ENCODE measurements around the gene MPZL1.
"Not testable (repeated sequence)": the region's sequence is repeated elsewhere in the genome, so short reads cannot be mapped to it uniquely, and the experiment has no call there.

The MPZL1 gene

DNA sequence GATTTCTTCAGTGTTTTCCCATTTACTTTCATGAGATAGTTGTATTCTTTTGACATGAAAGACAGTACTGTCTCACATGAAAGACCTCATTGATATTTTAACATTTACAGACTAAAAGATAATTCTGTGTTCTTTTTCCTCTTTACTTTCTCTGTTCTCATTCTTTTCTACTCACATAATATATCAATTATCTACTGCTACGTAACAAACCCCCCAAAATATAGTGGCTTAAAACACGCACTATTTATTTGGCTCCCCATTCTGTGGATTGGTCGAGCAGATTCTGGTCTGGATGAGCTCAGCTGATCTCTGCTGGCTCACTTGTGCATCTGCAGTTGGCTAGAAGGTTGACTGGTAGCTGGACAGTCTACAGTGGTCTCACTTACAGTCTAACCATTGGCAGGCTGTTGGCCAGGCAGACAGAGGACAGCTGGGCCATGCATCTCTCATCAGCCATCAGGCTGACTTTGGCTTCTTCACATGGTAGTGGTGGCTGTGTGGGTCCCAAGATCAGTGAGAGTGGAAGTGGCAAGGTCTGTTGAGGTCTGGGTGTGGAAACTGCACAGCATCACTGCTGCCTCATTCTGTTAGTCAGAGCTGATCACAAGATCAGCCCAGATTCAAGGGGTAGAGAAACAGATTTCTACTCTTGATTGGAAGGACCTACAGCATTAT is 63.2 kb downstream of the MPZL1 start:
- DNase-seq: no peak

DNA sequence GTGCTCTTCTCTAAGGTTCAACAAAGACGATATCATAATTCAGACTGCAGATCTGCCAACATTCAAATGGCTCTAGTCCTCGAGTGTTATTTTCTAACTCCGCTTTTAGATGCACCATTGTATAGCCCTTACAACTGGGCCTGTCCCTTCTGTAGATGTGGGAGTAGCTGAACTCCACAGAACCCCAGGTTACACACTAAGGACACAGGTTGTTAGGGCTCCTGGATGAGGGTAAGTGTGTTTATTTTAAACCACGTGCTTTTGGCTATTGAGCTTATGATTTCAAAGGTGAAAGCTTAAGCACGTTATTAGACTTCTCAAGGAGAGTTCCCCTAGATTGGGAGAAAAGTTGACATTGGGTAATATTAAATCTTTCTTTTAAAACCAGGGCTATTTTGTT is 64.7 kb downstream of the MPZL1 start:
- DNase-seq: no peak

DNA sequence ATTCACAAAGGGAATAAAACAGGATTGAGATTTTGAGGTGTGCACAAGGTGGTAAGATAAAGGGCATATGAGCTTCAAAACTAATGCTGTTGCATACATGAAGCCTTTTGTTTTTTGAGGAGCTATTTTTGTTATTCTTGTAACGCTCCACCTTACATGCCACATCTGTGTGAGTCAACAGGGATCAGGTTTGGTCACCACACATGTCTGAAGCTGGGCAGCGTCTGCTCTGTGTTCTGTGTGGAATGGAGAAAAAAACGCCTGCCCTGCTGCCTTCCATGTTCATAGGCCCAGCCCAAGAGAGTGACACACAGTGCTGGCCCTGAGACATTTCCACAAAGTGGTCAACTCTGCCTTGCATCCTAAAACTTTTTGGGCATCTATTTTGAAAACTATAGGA is 67.7 kb downstream of the MPZL1 start:
- DNase-seq: no peak

DNA sequence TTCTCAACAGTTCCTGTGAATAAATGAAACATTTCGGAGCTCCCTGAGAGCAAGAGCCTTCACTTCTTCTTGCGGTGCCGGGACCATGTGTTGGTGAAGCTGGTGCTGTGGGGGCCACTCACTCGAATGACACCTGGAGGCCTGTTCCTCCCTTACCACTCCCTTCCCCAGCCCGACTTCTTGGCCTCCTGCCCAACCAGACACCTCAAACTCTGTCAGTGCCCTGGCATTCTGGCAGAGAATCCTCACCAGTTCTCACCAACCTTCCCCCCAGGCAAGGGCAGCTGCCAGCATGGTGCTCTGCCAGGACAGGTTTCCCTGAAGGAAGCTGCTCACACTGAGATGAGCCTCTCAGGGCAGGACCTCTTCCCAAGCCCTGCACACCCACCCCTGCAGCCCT is 68.3 kb downstream of the MPZL1 start:
- DNase-seq: no peak

DNA sequence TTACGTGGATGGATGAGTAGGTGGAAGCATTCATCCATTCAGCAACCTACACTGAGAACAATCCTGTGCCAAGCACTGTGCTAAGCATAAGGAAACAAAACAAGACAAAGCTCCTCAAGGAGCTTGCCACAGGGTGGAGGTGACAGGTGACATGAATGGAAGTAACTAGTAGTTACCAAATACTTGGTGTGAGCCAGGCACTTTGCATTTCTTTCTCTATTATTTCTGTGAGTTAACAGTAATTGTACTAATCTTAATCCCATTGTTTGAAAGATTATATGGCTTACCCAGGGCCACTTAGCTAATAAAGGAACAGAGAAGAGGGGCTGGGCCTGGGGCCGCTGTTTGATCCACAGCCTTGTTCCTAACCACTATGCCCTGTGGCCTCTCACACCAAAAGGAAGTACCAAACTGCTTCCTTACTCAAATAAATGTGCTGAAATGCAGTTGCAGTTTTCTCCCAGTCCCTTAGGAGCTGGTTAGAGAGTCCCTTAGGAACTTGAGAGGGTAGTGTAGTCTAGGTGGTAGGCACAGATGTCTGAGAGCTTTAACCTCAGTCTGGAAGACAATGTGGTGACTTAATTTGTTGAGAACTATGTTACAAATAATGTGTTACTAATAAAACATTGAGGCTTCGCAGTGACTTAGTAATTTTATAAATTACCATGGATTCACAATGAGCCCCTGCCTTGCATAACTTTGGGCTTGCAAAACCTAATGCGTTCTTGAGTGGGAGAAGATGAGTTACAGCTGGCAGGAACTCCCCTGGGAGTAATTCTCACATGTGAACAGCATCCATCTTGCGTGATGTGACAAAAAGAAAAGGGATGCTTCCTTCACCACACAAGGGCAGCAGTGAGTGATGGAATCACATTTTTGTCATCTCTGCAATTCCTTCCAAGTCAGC is 69.8 kb downstream of the MPZL1 start:
- DNase-seq: no peak

DNA sequence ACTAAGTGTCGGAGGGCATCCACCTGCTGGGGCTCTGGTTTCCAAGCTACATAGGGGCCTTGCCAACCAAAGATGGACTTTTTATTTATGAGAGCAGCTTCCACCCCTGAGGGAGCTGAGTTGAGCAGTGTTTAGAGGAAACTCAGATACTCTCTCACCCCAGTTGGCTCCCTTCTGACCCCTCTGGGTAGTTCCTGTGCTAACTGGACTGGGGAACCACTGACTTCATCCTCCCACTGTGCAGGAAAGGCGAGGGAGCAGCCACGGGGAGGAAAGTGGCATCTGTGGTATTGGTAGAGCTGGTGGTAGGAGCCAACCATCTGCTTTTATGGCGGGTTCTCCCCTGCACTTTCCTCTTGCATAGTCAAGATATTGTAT is 70.4 kb downstream of the MPZL1 start:
- no peak for DNase-seq

DNA sequence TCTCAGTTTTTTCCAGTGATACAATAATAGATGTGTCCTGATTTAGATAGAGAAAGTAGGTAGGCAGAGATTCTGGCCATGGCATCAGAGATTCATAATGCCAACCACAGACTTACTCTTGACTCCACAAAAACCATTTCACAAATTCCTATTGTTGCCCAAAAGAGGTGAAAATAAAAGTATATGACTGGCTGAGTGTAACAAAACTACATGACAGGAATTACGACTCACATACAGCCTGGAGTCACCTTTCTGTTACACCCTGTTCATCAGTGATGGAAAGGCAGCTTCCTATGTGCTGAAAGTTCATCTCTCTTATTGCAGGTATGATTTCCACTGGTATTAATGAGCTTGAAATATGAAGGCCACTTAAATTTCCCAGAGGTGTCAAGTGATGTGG is 72.3 kb downstream of the MPZL1 start:
- DNase-seq: no peak

DNA sequence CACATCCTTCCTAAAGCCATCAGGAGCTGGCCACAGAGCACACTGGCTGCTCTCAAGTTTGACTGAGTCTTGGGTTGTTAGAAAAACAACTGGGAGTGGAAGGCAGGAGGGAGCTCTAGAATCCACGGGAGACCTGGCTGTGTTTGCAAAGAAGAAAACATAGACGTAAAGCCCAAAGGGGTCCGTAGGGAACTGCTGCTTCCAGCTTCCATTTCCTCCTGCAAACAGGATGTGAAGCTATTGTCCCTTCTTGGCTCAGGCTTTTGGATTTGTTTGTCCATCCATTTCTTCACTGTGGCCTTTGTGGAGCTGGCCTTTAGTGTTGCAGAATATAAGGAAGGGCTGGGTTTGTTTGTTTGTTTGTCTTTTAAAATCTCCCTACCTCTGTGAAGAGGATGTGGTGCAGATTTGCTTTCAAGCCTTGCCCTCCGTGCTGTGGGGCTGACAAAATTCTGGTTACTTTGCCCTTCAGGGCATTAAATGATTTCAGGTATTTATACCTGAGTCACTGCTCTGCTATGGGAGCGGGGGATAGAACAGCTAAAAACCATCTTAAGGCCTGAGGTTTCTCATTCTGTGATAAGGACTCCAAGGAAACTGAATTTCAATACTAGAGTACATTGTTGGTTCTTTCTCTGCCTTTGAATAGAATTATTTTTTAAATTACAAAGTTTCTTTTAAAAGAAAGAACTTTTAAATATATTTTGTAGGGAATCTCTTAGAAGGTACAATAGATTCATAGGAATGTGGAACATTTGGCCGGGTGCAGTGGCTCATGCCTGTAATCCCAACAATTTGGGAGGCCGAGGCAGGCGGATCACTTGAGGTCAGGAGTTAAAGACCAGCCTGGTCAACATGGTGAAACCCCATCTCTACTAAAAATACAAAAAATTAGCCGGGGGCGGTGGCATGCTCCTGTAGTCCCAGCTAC is 74.3 kb downstream of the MPZL1 start:
- no peak for DNase-seq

DNA sequence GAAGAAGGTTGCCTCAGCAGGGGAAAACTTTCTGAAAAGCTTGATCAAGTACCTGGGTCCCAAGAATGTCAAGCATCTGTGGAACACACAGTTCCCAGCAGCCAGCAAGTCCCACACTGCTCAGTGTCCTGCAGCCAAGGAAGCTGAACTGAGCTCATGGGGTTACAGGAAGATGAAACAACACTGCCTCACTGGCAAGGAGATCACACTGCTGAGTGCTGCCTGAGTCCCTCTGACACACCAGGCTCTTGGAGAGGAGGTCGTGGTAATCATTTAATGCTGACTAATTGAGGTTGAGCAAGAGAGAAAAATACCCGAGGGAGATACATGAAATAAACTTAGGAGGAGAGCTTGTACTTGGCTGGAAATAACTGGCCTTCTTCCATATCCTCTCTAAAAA is 75.2 kb downstream of the MPZL1 start:
- no peak for DNase-seq

DNA sequence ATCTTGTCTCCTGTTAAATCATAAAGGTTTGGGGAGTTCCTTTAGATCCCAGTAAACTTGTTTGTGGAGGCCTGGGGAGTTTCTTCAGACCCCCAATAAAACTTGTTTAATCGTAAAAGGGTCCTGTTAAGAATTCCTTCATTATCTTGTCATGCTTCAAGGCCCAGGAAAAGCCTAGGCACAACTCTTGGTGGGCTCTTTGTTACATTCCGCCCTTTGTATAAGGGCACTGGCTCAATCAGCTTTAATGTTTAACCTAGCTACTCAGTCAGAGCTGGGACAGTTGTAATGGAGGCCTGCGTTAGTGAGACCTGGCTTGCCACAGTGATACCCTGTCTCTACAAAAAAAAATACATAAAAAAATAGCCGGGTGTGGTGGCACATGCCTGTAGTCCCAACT is 77.2 kb downstream of the MPZL1 start:
- DNase-seq: no peak

DNA sequence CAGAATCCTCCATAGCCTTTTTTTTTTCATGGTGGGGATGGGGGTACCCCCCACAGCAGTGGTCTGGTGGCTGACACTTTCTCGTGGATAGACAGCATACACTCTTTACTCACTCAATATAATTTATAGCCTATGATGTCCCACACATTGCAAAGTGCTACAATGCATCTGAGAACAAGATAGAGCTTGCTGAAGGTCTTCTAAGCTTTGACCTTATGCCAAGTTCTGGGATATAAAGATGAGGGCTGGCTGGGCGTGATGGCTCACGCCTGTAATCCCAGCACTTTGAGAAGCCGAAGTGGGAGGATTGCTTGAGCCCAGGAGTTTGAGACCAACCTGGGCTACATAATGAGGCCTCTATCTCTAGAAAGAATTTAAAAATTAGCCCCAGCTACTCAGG is 78.0 kb downstream of the MPZL1 start:
- DNase-seq: no peak

DNA sequence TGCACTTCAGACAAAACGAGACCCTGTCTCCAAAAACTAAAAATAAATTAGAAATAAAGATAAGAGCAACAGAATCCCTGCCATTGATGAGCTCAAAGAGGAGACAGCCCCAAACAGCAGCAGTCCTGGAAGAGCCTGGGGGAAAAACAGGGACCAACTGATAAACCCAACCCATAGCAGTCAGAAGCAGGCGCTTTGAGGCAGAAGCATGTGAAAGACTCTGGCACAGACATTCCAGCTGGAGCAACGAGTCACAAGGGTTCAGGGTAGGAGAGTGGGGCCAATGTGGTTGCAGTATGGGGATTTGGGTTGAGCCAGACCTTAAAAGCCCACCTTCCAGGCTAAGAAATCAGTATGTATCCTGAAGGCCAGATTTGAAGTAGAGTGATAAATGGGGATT is 78.5 kb downstream of the MPZL1 start:
- no peak for DNase-seq

DNA sequence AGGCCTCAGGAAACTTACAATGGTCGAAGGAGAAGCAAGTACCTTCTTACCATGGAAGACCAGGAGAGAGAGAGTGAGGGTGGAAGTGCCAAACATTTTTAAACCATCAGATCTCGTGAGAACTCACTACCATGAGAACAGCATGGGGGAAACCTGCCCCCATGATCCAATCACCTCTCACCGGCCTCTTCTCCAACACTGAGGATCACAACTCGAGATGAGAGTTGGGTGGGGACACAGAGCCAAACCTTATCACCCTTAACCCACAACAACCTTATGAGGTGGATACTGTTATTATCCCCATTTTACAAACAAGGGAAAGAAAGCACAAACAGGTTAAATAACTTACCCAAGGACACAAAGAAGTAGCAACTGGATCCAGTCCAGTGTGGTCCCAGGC is 80.5 kb downstream of the MPZL1 start:
- DNase-seq: no peak

DNA sequence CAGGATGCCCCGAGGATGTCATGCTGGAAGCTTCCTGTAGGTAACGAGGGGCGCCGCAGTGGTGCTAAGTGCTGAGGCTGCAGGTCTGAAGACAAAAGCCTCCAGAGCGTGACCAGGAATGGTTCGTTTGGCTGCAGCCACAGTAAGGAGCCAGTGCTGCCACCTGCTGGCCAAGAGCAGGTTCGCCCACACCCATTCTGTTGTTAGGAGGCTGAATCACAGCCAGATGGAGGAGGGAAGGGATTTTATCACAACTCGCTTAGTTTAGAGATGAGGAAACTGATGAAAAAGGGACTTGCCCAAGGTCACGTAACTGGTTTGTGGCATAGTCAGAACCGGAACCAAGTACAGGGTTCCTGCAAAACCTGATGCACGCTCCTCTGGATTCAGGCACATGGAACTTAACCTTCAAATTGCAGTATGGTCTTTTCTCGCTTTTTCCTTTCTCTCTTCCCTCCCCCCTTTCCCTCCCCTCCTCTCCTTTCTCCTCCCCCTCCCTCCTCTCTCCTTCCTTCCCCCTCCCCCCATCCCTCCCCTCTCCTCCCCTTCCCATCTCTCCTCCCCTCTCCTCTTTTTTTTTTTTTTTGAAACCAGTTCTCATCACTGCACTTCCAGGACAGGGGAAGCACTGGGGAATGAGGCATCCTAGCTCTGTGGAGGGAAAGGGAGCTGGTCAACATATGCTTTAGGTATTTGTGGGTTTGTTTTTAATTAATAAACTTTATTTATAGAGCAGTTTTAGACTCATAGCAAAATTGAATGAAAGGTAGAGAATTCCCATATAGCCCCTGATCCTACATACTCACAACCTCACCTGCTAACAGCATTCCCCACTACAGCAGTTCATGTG is 81.8 kb downstream of the MPZL1 start:
- DNase-seq: peak; percentile 92

DNA sequence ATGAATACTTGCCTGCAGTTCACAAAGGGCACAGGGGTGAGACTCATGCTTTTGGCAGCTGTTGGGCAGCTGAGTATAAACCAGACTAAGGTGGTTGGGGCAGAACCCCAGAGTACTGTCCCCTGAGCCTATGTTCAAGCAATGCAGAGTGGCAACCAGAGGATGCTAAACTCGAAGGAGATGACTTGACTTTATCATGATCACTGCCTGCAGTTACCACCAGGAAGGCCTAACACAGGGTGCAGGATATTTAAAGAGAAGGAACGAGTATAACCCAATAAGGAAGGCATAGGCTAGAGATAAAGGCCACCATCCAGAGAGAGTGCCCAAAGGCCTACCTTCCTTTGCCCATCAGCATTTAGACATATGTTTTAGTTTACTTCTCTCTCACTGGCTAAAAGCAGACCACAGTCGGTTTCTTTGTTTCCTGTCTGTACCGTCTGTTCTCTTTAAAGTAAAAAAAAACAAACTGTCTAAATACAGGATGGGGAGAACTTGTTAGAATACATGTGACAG is 83.3 kb downstream of the MPZL1 start:
- DNase-seq: no peak

DNA sequence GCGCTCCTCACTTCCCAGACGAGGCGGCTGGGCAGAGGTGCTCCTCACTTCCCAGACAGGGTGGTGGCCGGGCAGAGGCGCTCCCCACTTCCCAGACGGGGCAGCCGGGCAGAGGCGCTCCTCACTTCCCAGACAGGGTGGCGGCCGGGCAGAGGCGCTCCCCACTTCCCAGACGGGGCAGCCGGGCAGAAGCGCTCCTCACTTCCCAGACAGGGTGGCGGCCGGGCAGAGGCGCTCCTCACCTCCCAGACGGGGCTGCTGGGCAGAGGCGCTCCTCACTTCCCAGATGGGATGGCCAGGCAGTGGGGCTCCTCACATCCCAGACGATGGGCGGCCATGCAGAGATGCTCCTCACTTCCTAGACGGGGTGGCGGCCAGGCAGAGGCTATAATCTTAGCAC is 84.5 kb downstream of the MPZL1 start:
- not testable (repeated sequence) for DNase-seq

DNA sequence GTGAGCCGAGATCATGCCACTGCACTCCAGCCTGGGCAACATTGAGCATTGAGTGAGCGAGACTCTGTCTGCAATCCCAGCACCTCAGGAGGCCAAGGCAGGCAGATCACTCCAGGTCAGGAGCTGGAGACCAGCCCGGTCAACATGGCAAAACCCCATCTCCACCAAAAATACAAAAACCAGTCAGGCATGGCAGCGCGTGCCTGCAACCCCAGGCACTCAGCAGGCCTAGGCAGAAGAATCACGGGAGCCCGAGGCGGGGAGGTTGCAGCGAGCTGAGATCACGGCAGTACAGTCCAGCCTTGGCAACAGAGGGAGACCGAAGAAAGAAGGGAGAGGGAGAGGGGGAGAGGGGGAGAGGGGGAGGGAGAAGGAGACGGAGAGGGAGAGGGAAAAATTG is 84.9 kb downstream of the MPZL1 start:
- not testable (repeated sequence) for DNase-seq

DNA sequence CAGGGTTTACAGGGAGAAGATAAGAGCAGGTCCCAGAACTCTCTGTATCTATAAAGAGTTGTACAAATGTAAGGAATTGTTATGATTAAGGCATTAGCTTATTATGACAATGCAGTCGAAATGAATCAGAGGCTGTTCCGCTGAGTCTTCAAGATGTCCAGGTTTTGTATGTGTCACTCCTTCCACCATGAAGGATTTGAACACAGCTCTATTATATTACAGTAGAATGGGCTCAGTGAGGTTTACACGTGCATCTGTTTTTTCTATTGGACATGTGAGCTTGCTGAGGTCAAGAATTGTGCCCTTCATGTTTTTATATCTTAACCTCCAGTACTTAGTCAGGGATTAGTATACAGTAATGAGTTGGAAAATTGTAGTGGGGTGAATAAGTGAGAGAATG is 86.3 kb downstream of the MPZL1 start:
- DNase-seq: no peak

DNA sequence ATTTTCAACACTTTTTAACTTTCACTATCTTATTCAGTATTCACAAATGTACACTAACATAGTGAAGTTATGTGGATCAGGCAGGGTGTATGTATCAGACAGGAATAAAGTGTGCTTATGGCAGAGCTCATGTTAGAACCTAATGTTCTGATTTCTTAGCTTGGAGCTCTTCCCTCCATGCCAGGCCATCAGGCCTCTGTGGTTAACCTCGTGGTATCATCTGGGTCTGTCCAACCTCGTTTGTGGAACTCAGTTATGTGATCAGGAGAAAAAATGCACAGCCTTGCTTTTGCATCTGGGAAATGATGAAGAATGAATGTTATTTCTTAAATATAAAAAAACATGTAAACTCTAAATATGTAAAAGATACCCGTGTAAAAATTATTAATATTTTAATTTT is 86.9 kb downstream of the MPZL1 start:
- DNase-seq: no peak

DNA sequence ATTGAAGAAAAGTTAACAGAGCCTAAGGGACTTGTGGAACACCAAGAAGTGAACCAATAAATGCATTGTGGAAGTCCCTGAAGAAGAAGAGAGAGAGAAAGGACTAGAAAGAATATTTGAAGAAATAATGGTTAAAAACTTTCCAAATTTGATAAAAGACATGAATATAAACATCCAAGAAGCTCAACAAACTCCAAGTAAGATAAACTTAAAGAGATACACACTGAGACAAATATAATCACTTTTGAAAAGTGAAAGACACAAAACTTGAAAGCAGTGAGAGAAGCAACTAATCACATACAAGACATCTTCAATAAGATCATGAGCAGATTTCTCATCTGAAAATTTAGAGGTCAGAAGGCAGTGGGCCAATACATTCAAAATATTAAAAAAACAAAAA is 91.2 kb downstream of the MPZL1 start:
- DNase-seq: no peak

DNA sequence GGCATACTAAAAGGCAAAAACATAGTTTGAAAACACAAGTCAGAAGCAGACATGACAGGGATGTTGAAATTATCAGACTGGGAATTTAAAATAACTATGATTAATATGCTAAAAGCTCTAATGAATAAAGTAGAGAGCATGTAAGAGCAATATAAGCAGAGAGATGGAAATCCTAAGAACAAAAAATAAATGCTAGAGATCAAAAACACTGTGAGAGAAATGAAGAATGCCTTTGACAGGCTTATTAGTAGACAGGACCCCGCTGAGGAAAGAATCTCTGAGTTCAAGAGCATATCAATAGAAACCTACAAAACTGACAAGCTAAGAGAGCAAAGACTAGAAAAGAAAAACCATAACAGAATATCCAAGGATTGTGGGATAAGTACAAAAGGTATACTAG is 93.9 kb downstream of the MPZL1 start:
- DNase-seq: no peak

All from SHP77 treated with DMSO at 0.1 percent for 48 hours (cell line).